Measurements from ENCODE around the gene PIP4P1.

GRCh38 chr14:20427231-20428009, 33.8 kb downstream of the PIP4P1 start:
- TF ChIP-seq SUZ12 (IDR thresholded peaks at IDR 0.05; ENCODE audit: extremely low read depth, insufficient read depth, insufficient read length) (no peak), ZNF274 (IDR thresholded peaks at IDR 0.05; ENCODE audit: low read depth, low read length) (no peak)

Data from NT2/D1 (cell line).